HCT116 (cell line): ENCODE measurements around the gene PTPN18. TPM values are rescaled to one million over a fixed set of nuclear protein-coding genes. Genes with fewer than 3 reads are reported as not detected.

Experiments used
- ATAC-seq: fragments of 200-7000 bp; cut with Tn5 transposase; 2 replicates; pipeline ENCODE4 v1.9.1; 2020; ENCODE audit warnings: mild to moderate bottlenecking, moderate library complexity
- BruUV-seq: library from RNA; stranded (reverse); fragments of 400-500 nt; replicated peaks from 2 replicates; lab custom pipeline; 2021; lab: Mats Ljungman, UMichigan
- CTCF ChIA-PET: fragments of 300-600 bp; sonication (Branson Sonifier 250); formaldehyde crosslinking; loops from one replicate; lab custom pipeline; 2021; ENCODE audit warnings: antibody characterized with exemption; lab: Charles Lee
- POLR2A ChIA-PET: fragments of 300-600, 350-600 bp; sonication (Branson Sonifier 250); formaldehyde crosslinking; loops from one replicate; lab custom pipeline; 2021; ENCODE audit warnings: antibody characterized with exemption; lab: Charles Lee
- RAD21 ChIA-PET, 2 experiments: fragments of 300-600 bp; sonication (Branson Sonifier 250); formaldehyde crosslinking; loops; one replicate each; lab custom pipeline; 2023; ENCODE audit warnings: low total read pairs in 2 of 2; ENCODE audit not compliant: uncharacterized antibody in 2 of 2, unreplicated experiment in 2 of 2, low non-redundant PET in 1 of 2; lab: Charles Lee
- DNase-seq: peaks from one replicate; pipeline ENCODE4 v3.0.0-alpha.2; 2010; ENCODE audit warnings: low read depth, low spot score
- H2AFZ ChIP-seq: fragments of 200-600 bp; shearing (Covaris generic), sonication (generic); 2 replicates; pipeline ENCODE4 v1.6.1; 2017; ENCODE audit warnings: low read depth, mixed run types, mixed read lengths, antibody characterized with exemption, low read length; ENCODE audit not compliant: poor library complexity, severe bottlenecking
- H3K27ac ChIP-seq: 2 replicates; pipeline ENCODE4 v1.5.1; 2012; ENCODE audit warnings: low read depth, low read length
- H3K27me3 ChIP-seq: fragments of 200-600 bp; sonication (generic); 2 replicates; pipeline ENCODE4 v1.6.1; 2016; ENCODE audit warnings: mixed run types, low read length, mixed read lengths; ENCODE audit not compliant: insufficient read depth
- H3K36me3 ChIP-seq, 2 experiments: fragments of 200-500 bp in 1 of 2; fragments of 200-600 bp in 1 of 2; sonication (Bioruptor generic) in 1 of 2; sonication (generic) in 1 of 2; 2 replicates each; pipeline versions ENCODE4 v1.5.1 to v1.6.1; 2014 to 2016; ENCODE audit warnings: low read length in 2 of 2, inconsistent platforms in 1 of 2, mixed read lengths in 1 of 2, mixed run types in 1 of 2; ENCODE audit not compliant: insufficient read depth in 2 of 2, control insufficient read depth in 1 of 2
- H3K4me1 ChIP-seq, 2 experiments: fragments of 200-600 bp in 1 of 2; sonication (generic) in 1 of 2; 2 replicates each; pipeline versions ENCODE4 v1.5.1 to v1.6.1; 2012 to 2017; ENCODE audit warnings: low read length in 2 of 2, inconsistent platforms in 1 of 2, mild to moderate bottlenecking in 1 of 2, mixed read lengths in 1 of 2, mixed run types in 1 of 2, moderate library complexity in 1 of 2; ENCODE audit not compliant: insufficient read depth in 2 of 2, control insufficient read depth in 1 of 2
- H3K4me2 ChIP-seq: fragments of 200-600 bp; sonication (generic); 2 replicates; pipeline ENCODE4 v1.6.1; 2017; ENCODE audit warnings: mixed run types, low read length, mixed read lengths
- H3K4me3 ChIP-seq, 2 experiments: fragments of 200-600 bp in 1 of 2; sonication (generic) in 1 of 2; replicated peaks in 1 of 2; 2 replicates each; pipeline ENCODE4 v1.5.1; 2011 to 2016; ENCODE audit warnings: low read length in 2 of 2, control low read depth in 1 of 2, low read depth in 1 of 2, mild to moderate bottlenecking in 1 of 2, mixed read lengths in 1 of 2, mixed run types in 1 of 2
- H3K79me2 ChIP-seq: fragments of 200-600 bp; sonication (generic); 2 replicates; pipeline ENCODE4 v1.6.1; 2017; ENCODE audit warnings: mild to moderate bottlenecking, mixed run types, low read length, moderate library complexity, mixed read lengths; ENCODE audit not compliant: insufficient read depth
- H3K9ac ChIP-seq: fragments of 200-600 bp; sonication (generic); 2 replicates; pipeline ENCODE4 v1.6.1; 2016; ENCODE audit warnings: low read length, mixed read lengths
- H3K9me2 ChIP-seq: fragments of 200-600 bp; sonication (generic), shearing (Covaris generic); 2 replicates; pipeline ENCODE4 v1.6.1; 2017; ENCODE audit warnings: mixed run types, mild to moderate bottlenecking, moderate library complexity; ENCODE audit not compliant: insufficient read depth
- H3K9me3 ChIP-seq, 2 experiments: fragments of 200-500 bp in 1 of 2; fragments of 200-600 bp in 1 of 2; sonication (Bioruptor generic) in 1 of 2; sonication (generic) in 1 of 2; 2 replicates each; pipeline ENCODE4 v1.6.1; 2014 to 2017; ENCODE audit warnings: low read length in 2 of 2, mixed read lengths in 2 of 2, inconsistent platforms in 1 of 2, low read depth in 1 of 2, mild to moderate bottlenecking in 1 of 2, mixed run types in 1 of 2, moderate library complexity in 1 of 2; ENCODE audit not compliant: control insufficient read depth in 1 of 2, insufficient read depth in 1 of 2
- H4K20me1 ChIP-seq: fragments of 200-600 bp; sonication (generic), shearing (Covaris generic); 2 replicates; pipeline ENCODE4 v1.6.1; 2017; ENCODE audit warnings: mixed run types, mild to moderate bottlenecking, moderate library complexity; ENCODE audit not compliant: insufficient read depth
- intact Hi-C: fragments of 100-400 bp; cut with micrococcal nuclease; formaldehyde crosslinking; loops from 2 replicates; pipeline ENCODE4 v1.10.0; 2022
- total RNA-seq: library from RNA; stranded (reverse); gene quantifications from one replicate; pipeline ENCODE4 v1.2.1, GENCODE V29; 2021; ENCODE audit not compliant: unreplicated experiment
- TF ChIP-seq, protein P1 (sequence below): IDR thresholded peaks from 2 replicates; pipeline ENCODE4 v1.6.1; 2012; ENCODE audit warnings: low read depth

PTPN18 gene
- total RNA-seq, 1 experiment from 2014 or later: 52.4 TPM

- Histone ChIP-seq H3K9ac (no peak overlapping the region), H3K27ac (no peak overlapping the region), H3K9me3 (no peaks in the 10 kb centered on the region), H4K20me1 (no peaks in the 10 kb centered on the region), H3K36me3 (peaks cover 10% of the 10 kb centered on the region in 2 experiments; a peak in 3 of 4 replicates), H2AFZ (no peak overlapping the region), H3K4me2 (no peak overlapping the region), H3K9me2 (no peaks in the 10 kb centered on the region), H3K79me2 (peaks cover 24% of the 10 kb centered on the region), H3K4me3 (no peak overlapping the region), H3K27me3 (no peaks in the 10 kb centered on the region)
- RAD21 ChIA-PET: no interaction called here
- no peak for ATAC-seq
- DNase-seq: no peak
- POLR2A ChIA-PET: no interaction called here
- TF ChIP-seq, protein P1, sequence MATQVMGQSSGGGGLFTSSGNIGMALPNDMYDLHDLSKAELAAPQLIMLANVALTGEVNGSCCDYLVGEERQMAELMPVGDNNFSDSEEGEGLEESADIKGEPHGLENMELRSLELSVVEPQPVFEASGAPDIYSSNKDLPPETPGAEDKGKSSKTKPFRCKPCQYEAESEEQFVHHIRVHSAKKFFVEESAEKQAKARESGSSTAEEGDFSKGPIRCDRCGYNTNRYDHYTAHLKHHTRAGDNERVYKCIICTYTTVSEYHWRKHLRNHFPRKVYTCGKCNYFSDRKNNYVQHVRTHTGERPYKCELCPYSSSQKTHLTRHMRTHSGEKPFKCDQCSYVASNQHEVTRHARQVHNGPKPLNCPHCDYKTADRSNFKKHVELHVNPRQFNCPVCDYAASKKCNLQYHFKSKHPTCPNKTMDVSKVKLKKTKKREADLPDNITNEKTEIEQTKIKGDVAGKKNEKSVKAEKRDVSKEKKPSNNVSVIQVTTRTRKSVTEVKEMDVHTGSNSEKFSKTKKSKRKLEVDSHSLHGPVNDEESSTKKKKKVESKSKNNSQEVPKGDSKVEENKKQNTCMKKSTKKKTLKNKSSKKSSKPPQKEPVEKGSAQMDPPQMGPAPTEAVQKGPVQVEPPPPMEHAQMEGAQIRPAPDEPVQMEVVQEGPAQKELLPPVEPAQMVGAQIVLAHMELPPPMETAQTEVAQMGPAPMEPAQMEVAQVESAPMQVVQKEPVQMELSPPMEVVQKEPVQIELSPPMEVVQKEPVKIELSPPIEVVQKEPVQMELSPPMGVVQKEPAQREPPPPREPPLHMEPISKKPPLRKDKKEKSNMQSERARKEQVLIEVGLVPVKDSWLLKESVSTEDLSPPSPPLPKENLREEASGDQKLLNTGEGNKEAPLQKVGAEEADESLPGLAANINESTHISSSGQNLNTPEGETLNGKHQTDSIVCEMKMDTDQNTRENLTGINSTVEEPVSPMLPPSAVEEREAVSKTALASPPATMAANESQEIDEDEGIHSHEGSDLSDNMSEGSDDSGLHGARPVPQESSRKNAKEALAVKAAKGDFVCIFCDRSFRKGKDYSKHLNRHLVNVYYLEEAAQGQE: no peak
- TF ChIP-seq, all 23 proteins: peak for 0
- BruUV-seq: no TSS peak
- CTCF ChIA-PET: interaction anchor here (3.1 kb wide), 1 partner anchor 8 kb away, joined by 29 read pairs; no protein-coding TSS in a partner anchor
- intact Hi-C loops: loop anchor here (5.0 kb wide), 1 partner anchor 752 kb away; the partner anchor contains the start of gene FAM168B
- peaks cover 11 to 31% of the 10 kb centered on the region in 2 experiments for H3K4me1 ChIP-seq
Observed at GRCh38 chr2:130339885-130340745, 15.7 kb upstream of the PTPN18 start.
